Psoas muscle (tissue), 8 donors: ENCODE data around the gene RNU1-3. TPM values are rescaled to one million over a fixed set of nuclear protein-coding genes. Genes with fewer than 3 reads are reported as not detected.
"Not testable (repeated sequence)": the region's sequence is repeated elsewhere in the genome, so short reads cannot be mapped to it uniquely, and the experiment has no call there.

Experiments used
- ATAC-seq, 4 donors: fragments of 200-7000 bp; cut with Tn5 transposase; one replicate each; pipeline ENCODE4 v1.9.1; 2020; ENCODE audit warnings: moderate library complexity in 3 of 4, mild to moderate bottlenecking in 2 of 4
- DNase-seq, 2 donors: peaks; one replicate each; pipeline ENCODE4 v3.0.0-alpha.2; 2020
- H3K27ac ChIP-seq: fragments of 200-600 bp; one replicate; pipeline ENCODE4 v1.8.0; 2022
- H3K27me3 ChIP-seq, 3 donors: fragments of 200-600 bp in 1 of 3; one replicate each; pipeline versions ENCODE4 v1.6.1 to v1.8.0; 2013 to 2022; ENCODE audit warnings: low read length in 2 of 3, mild to moderate bottlenecking in 2 of 3, moderate library complexity in 1 of 3; ENCODE audit not compliant: insufficient read depth in 3 of 3
- H3K36me3 ChIP-seq, 2 donors: fragments of 200-600 bp in 1 of 2; one replicate each; pipeline versions ENCODE4 v1.6.1 to v1.8.0; 2013 to 2022; ENCODE audit warnings: low read depth in 1 of 2, mild to moderate bottlenecking in 1 of 2, moderate library complexity in 1 of 2; ENCODE audit not compliant: insufficient read depth in 1 of 2
- H3K4me1 ChIP-seq: fragments of 200-600 bp; one replicate; pipeline ENCODE4 v1.8.0; 2022
- H3K4me3 ChIP-seq: fragments of 200-600 bp; one replicate; pipeline ENCODE4 v1.8.0; 2022; ENCODE audit warnings: mild to moderate bottlenecking
- H3K9me3 ChIP-seq: fragments of 200-600 bp; one replicate; pipeline ENCODE4 v1.8.0; 2022
- CTCF ChIP-seq: fragments of 200-600 bp; IDR thresholded peaks from one replicate; pipeline ENCODE4 v1.8.0; 2022; ENCODE audit warnings: antibody characterized with exemption
- WGBS, 3 donors: extraction: QIAGEN DNeasy Blood & Tissue Kit; methylation state at CpG; one replicate each; pipeline versions ENCODE4 v1.1.6 to v1.1.7; 2013; 5-methylcytosine and 5-hydroxymethylcytosine counted together
- intact Hi-C, 2 donors: fragments of 100-400 bp; cut with DNase I; formaldehyde crosslinking; loops; one replicate each; pipeline versions ENCODE4 v1.11.0 to v1.14.2; 2022
- polyA plus RNA-seq, 3 donors: library from polyadenylated mRNA; stranded (reverse); fragments of 200-250 nt; gene quantifications; one replicate each; pipeline ENCODE4 v1.2.3, GENCODE V29; 2013
- total RNA-seq, 4 donors: library from RNA; stranded (reverse); fragmentation: NEBNext Ultra II Directional in 2 of 4; extraction: Animal tissue kit (Norgen Biotek cat#: 25700) in 2 of 4; gene quantifications; one replicate each; pipeline versions ENCODE4 v1.2.1 to v1.2.4, GENCODE V29; 2021 to 2023
- donor health status: healthy with polysubstance abuse.
- donor health status: DM: no; HTN: no; CAD: no; lungs with moderate emphysema.
- donor health status: Bipolar disorder and iron deficiency.
- donor health status: healthy.
- donor health status: DM: yes; HTN: yes; CAD: no.
- donor health status: DM: no; HTN: no; CAD: no.
- donor health status: DM: no; HTN: no; CAD: no.
- donor health status: DM: yes; HTN: yes; CAD: no.

Gene RNU1-3
- total and polyA plus RNA-seq, 7 donors: 1,264 to 5,208 (median 3,151) TPM; not detected in 3

- no peaks in the 10 kb centered on the region for H3K9me3 ChIP-seq
- H3K36me3 ChIP-seq: peaks cover 0 to 95% of the 10 kb centered on the region in 2 donors
- TF ChIP-seq CTCF: no peak
- intact Hi-C loops: no loop called here
- DNase-seq: peak in 1 of 2 donors; percentile 19
- H3K4me3 ChIP-seq: no peak overlapping the region
- 84 to 90% (median 86%) methylated on average over 25 of the region's 25 CpGs for WGBS, 3 donors
- H3K27me3 ChIP-seq: no peaks in the 10 kb centered on the region
- H3K4me1 ChIP-seq: peaks cover 16% of the 10 kb centered on the region
- no peak overlapping the region for H3K27ac ChIP-seq
- no peak for ATAC-seq
Measured at GRCh38 chr1:16625497-16626408, 41.0 kb downstream of the RNU1-3 start.

GRCh38 chr1:16623812-16624719 is 42.7 kb downstream of the RNU1-3 start:
- DNase-seq (peak; percentile 77 to 88), ATAC-seq (peak; percentile 70 to 93 (median 72))
- H3K4me3 ChIP-seq, H3K27me3 ChIP-seq, intact Hi-C loops, H3K9me3 ChIP-seq: not testable (repeated sequence)
- Histone ChIP-seq H3K36me3 (peaks cover 0 to 82% of the 10 kb centered on the region in 2 donors), H3K27ac (peak overlapping the region; percentile 69), H3K4me1 (peaks cover 16% of the 10 kb centered on the region)
- WGBS, 3 donors: 30 to 58% (median 32%) methylated on average over 27 of the region's 27 CpGs

- Histone ChIP-seq H3K4me1 (peaks cover 16% of the 10 kb centered on the region), H3K27ac (peak overlapping the region; percentile 69), H3K36me3 (peaks cover 0 to 80% of the 10 kb centered on the region in 2 donors)
- H3K9me3 ChIP-seq, intact Hi-C loops, H3K4me3 ChIP-seq, H3K27me3 ChIP-seq: not testable (repeated sequence)
- DNase-seq: peak; percentile 60 to 64
- peak; percentile 12 to 36 (median 28) for ATAC-seq
- whole genome bisulfite sequencing, 3 donors: 63 to 73% (median 65%) methylated on average over 7 of the region's 7 CpGs
Measured at GRCh38 chr1:16623337-16623736, 43.4 kb downstream of the RNU1-3 start.

- Histone ChIP-seq H3K4me1 (peaks cover 16% of the 10 kb centered on the region), H3K36me3 (peaks cover 0 to 79% of the 10 kb centered on the region in 2 donors)
- 89 to 94% (median 91%) methylated on average over 9 of the region's 9 CpGs for WGBS, 3 donors
- H3K27me3 ChIP-seq, ATAC-seq, intact Hi-C loops, H3K27ac ChIP-seq, H3K4me3 ChIP-seq, H3K9me3 ChIP-seq: not testable (repeated sequence)
- peak; percentile 13 to 57 for DNase-seq
Measured at GRCh38 chr1:16621681-16622315, 45.0 kb downstream of the RNU1-3 start.

GRCh38 chr1:16621300-16621658 is 45.5 kb downstream of the RNU1-3 start:
- no peak for ATAC-seq

GRCh38 chr1:16619803-16620501 is 46.8 kb downstream of the RNU1-3 start:
- peak; percentile 23 to 62 for DNase-seq
- WGBS, 3 donors: 71 to 80% (median 73%) methylated on average over 21 of the region's 21 CpGs
- intact Hi-C loops, H3K9me3 ChIP-seq, H3K4me3 ChIP-seq, H3K27ac ChIP-seq, H3K27me3 ChIP-seq, ATAC-seq: not testable (repeated sequence)
- Histone ChIP-seq H3K36me3 (peaks cover 0 to 60% of the 10 kb centered on the region in 2 donors), H3K4me1 (peaks cover 14% of the 10 kb centered on the region)

More at GRCh38 chr1:16621300-16621658, 45.5 kb downstream of the RNU1-3 start:
- H3K27ac ChIP-seq: no peak overlapping the region
- H3K36me3 ChIP-seq: peaks cover 0 to 74% of the 10 kb centered on the region in 2 donors
- H3K4me3 ChIP-seq: no peak overlapping the region
- no peaks in the 10 kb centered on the region for H3K27me3 ChIP-seq
- no peaks in the 10 kb centered on the region for H3K9me3 ChIP-seq
- no peak for DNase-seq
- WGBS, 3 donors: 95 to 97% (median 96%) methylated on average over 2 of the region's 2 CpGs
- H3K4me1 ChIP-seq: peaks cover 16% of the 10 kb centered on the region
- no peak for TF ChIP-seq CTCF
- intact Hi-C loops: no loop called here
